PFSK-1 (cell line): ENCODE data around the gene BEGAIN.

Source experiments
- POLR2AphosphoS5 ChIP-seq: IDR thresholded peaks from 2 replicates; pipeline ENCODE4 v1.6.1; 2012; ENCODE audit warnings: low read depth, mild to moderate bottlenecking, control low read depth, low read length, moderate library complexity
- REST ChIP-seq, 2 experiments: IDR thresholded peaks; 2 replicates each; pipeline versions ENCODE4 v1.6.1 to v1.8.0; 2011 to 2012; ENCODE audit warnings: low read depth in 2 of 2, low read length in 2 of 2, control low read depth in 1 of 2, inconsistent platforms in 1 of 2, mild to moderate bottlenecking in 1 of 2, moderate library complexity in 1 of 2; ENCODE audit not compliant: insufficient read depth in 1 of 2
- SIN3A ChIP-seq: IDR thresholded peaks from 2 replicates; pipeline ENCODE4 v1.6.1; 2012; ENCODE audit warnings: mild to moderate bottlenecking, low read length, moderate library complexity, borderline replicate concordance; ENCODE audit not compliant: insufficient read depth
- TAF1 ChIP-seq: IDR thresholded peaks from 2 replicates; pipeline ENCODE4 v1.6.1; 2012; ENCODE audit warnings: low read length, control low read depth, borderline replicate concordance; ENCODE audit not compliant: insufficient read depth

DNA sequence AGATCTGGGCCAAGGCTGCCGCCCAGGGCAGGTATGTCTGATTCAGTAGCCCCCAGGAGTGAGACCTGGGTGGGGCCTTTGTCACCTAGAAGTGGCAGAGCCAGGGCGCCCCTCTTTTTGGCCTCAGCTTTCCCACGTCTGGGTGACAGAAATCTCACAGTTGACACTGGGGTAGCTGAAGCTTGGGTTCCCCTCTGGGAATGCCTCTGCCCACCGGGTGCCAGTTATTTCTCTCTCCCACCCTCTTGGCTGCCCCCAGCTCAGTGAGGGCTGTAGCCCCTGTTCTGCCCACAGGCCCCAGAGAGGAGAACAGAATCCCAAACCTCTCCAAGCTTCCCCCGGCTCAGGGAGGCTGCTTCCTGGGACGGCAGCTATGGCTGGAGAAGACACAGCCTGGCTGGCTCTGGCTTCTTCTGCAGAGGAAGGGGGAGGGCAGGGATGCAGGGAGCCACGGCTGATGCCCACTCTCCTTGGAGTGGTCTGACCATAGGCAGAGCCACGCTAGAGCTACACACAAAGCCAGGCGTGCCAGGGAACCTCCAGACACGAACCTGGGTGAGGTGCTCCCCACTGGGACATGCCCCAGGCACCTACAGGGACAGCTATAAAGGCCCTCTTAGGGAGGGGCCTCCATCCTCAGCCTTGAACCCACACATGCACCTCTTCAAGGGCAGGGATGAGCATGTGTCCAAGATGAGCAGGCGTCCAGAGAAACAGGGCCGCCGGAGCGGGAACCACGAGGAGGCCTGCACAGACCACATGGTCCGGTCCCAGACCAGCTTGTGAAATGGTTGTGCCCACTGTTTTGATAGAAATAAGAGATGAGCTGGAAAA, 51.7 kb downstream of the BEGAIN start:
- TF ChIP-seq POLR2AphosphoS5 (no peak), TAF1 (no peak), REST (IDR thresholded peaks at IDR 0.05; ENCODE audit: insufficient read depth in 1 of 2, low read depth in 2 of 2, low read length in 2 of 2) (no peak), SIN3A (no peak)
